B cell (primary cell): Measurements from ENCODE around the gene PTPRO. TPM values are rescaled to one million over a fixed set of nuclear protein-coding genes. Genes with fewer than 3 reads are reported as not detected.

Experiments used
- ATAC-seq: fragments of 200-7000 bp; cut with Tn5 transposase; one replicate; pipeline ENCODE4 v1.10.0; 2021; ENCODE audit warnings: low read depth, mild to moderate bottlenecking, moderate number of reproducible peaks, moderate library complexity
- CTCF ChIA-PET: fragments of 350-600 bp; sonication (Branson Sonifier 250); formaldehyde crosslinking; loops from one replicate; lab custom pipeline; 2021; ENCODE audit warnings: antibody characterized with exemption, inconsistent platforms; lab: Charles Lee
- POLR2A ChIA-PET: fragments of 350-600 bp; sonication (Branson Sonifier 250); formaldehyde crosslinking; loops from one replicate; lab custom pipeline; 2021; ENCODE audit warnings: antibody characterized with exemption; lab: Charles Lee
- DNase-seq: peaks from one replicate; pipeline ENCODE4 v3.0.0; 2013
- H2AFZ ChIP-seq: 2 replicates; pipeline ENCODE4 v1.6.1; 2012; ENCODE audit warnings: mild to moderate bottlenecking, low read depth, low read length; ENCODE audit not compliant: insufficient read depth, poor library complexity, severe bottlenecking
- H3K27ac ChIP-seq, 2 donors: 1 replicate in 1 of 2; 2 replicates in 1 of 2; pipeline ENCODE4 v1.5.1; 2012 to 2013; ENCODE audit warnings: low read length in 2 of 2, mild to moderate bottlenecking in 2 of 2, moderate library complexity in 1 of 2
- H3K27me3 ChIP-seq, 4 experiments: fragments of 200-600 bp in 1 of 4; sonication (generic) in 1 of 4; replicated peaks in 1 of 4; 1 replicate in 2 of 4; 2 replicates in 2 of 4; pipeline versions ENCODE4 v1.6.1 to v1.7.0; 2013 to 2016; ENCODE audit warnings: low read length in 3 of 4, mild to moderate bottlenecking in 2 of 4, mixed read lengths in 1 of 4, moderate library complexity in 1 of 4; ENCODE audit not compliant: insufficient read depth in 4 of 4, control insufficient read depth in 3 of 4; ENCODE audit errors: control extremely low read depth in 1 of 4
- H3K36me3 ChIP-seq, 2 experiments: replicated peaks in 1 of 2; 1 replicate in 1 of 2; 2 replicates in 1 of 2; pipeline versions ENCODE4 v1.6.1 to v1.7.1; 2013; ENCODE audit warnings: low read length in 1 of 2; ENCODE audit not compliant: insufficient read depth in 2 of 2, control insufficient read depth in 1 of 2; ENCODE audit errors: control extremely low read depth in 1 of 2, extremely low read depth in 1 of 2
- H3K4me1 ChIP-seq, 2 donors: fragments of 200-600 bp in 1 of 2; sonication (generic) in 1 of 2; 1 replicate in 1 of 2; 2 replicates in 1 of 2; pipeline versions ENCODE4 v1.5.1 to v1.6.1; 2013 to 2017; ENCODE audit warnings: low read length in 2 of 2; ENCODE audit not compliant: control insufficient read depth in 2 of 2, insufficient read depth in 2 of 2
- H3K4me2 ChIP-seq: replicated peaks from 2 replicates; pipeline ENCODE3; 2012; ENCODE audit warnings: mild to moderate bottlenecking, low read depth, low read length; ENCODE audit not compliant: poor library complexity, severe bottlenecking
- H3K4me3 ChIP-seq, 5 experiments: fragments of 200-600 bp in 1 of 5; sonication (generic) in 1 of 5; 1 replicate in 3 of 5; 2 replicates in 2 of 5; pipeline versions ENCODE4 v1.5.1 to v1.7.0; 2011 to 2016; ENCODE audit warnings: low read length in 4 of 5, mild to moderate bottlenecking in 4 of 5, low read depth in 2 of 5, control low read depth in 1 of 5, moderate library complexity in 1 of 5; ENCODE audit not compliant: insufficient read depth in 1 of 5; ENCODE audit errors: control extremely low read depth in 1 of 5, extremely low read depth in 1 of 5
- H3K79me2 ChIP-seq: fragments of 200-600 bp; sonication (generic); one replicate; pipeline ENCODE4 v1.6.0; 2016; ENCODE audit warnings: low read length; ENCODE audit not compliant: control insufficient read depth, insufficient read depth
- H3K9ac ChIP-seq: fragments of 200-600 bp; sonication (generic); 2 replicates; pipeline ENCODE4 v1.6.1; 2017; ENCODE audit warnings: mild to moderate bottlenecking, low read length, moderate library complexity
- H3K9me3 ChIP-seq, 3 donors: one replicate each; pipeline versions ENCODE4 v1.6.1 to v1.7.1; 2013; ENCODE audit warnings: low read length in 2 of 3; ENCODE audit not compliant: control insufficient read depth in 2 of 3, insufficient read depth in 1 of 3; ENCODE audit errors: control extremely low read depth in 1 of 3
- H4K20me1 ChIP-seq: 2 replicates; pipeline ENCODE4 v1.6.0; 2012; ENCODE audit warnings: mild to moderate bottlenecking, low read length; ENCODE audit not compliant: insufficient read depth, control insufficient read depth, poor library complexity, severe bottlenecking
- H3K27ac Mint-ChIP-seq: one replicate; pipeline ENCODE4 v1.8.0; 2021; ENCODE audit warnings: mixed read lengths
- H3K27me3 Mint-ChIP-seq: one replicate; pipeline ENCODE4 v1.8.0; 2021; ENCODE audit warnings: mixed read lengths
- H3K4me1 Mint-ChIP-seq: one replicate; pipeline ENCODE4 v1.8.0; 2021; ENCODE audit warnings: mixed read lengths
- H3K4me3 Mint-ChIP-seq: one replicate; pipeline ENCODE4 v1.8.0; 2021; ENCODE audit warnings: mixed read lengths
- H3K9me3 Mint-ChIP-seq: one replicate; pipeline ENCODE4 v1.8.0; 2022; ENCODE audit warnings: mixed read lengths; ENCODE audit not compliant: insufficient read depth
- EZH2 ChIP-seq: IDR thresholded peaks from 2 replicates; pipeline ENCODE4 v1.6.1; 2012; ENCODE audit warnings: borderline replicate concordance, low read depth, mild to moderate bottlenecking, moderate library complexity, low read length; ENCODE audit not compliant: insufficient read depth, poor library complexity, severe bottlenecking
- WGBS: methylation state at CpG from one replicate; pipeline ENCODE4 v1.1.5; 2013; ENCODE audit warnings: missing lambda C conversion rate; ENCODE audit not compliant: insufficient coverage; 5-methylcytosine and 5-hydroxymethylcytosine counted together
- intact Hi-C: fragments of 100-400 bp; cut with micrococcal nuclease; formaldehyde crosslinking; loops from one replicate; pipeline ENCODE4 v1.10.0; 2022
- polyA plus RNA-seq: library from polyadenylated mRNA; depleted of rRNA; stranded (reverse); fragments of >200 nt; gene quantifications from 2 replicates; pipeline ENCODE4 v1.2.3, GENCODE V29; 2012
- total RNA-seq, 2 donors: library from RNA; stranded (reverse); fragments of 120-200 nt in 1 of 2; gene quantifications; 1 replicate in 1 of 2; 2 replicates in 1 of 2; pipeline versions ENCODE4 v1.2.3 to v1.2.4, GENCODE V29; 2013 to 2022
- TF ChIP-seq, protein P1 (sequence below): fragments of 200-600 bp; IDR thresholded peaks from one replicate; pipeline ENCODE4 v1.8.0; 2022; ENCODE audit warnings: antibody characterized with exemption, mild to moderate bottlenecking

Gene PTPRO
- total and polyA plus RNA-seq, 2 donors (not counting 1 experiment from before 2014, with no cell fraction given): 23.1 to 23.6 TPM

DNA sequence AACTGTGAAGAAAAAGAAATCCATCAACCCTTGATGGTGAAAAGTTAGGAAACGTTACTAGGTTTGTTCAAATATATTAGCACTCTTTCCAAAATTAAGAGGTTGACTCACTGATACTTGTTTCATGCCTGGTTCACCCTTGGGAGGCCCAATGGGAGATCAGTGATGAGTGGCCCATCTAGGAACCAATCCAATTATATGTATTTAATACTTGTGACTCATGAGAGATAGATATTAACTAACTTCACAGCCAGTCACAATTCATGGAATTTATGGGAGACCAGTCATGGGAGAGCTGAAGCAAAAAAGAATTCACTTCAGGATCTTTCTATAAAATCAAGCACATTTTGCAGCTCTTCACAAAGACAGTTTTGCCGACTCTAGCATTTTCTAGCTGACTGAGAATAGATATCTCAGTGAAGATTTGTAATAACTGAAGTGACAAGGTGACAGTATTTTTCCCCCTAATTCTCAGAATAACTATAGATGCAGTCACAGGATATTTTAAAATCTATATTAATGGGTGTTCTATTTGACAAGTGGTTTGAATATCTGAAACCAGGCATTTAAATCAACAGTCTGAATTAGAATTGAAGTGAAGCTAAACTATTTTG lies 236.7 kb downstream of the PTPRO start:
- no peaks in the 10 kb centered on the region for H3K79me2 ChIP-seq
- H3K36me3 ChIP-seq: peaks cover 8 to 39% of the 10 kb centered on the region in 2 experiments
- ATAC-seq (no peak), DNase-seq (no peak)
- no peaks in the 10 kb centered on the region for H3K9me3 Mint-ChIP-seq
- no peak overlapping the region for H3K4me3 Mint-ChIP-seq
- no peak overlapping the region for H3K27ac ChIP-seq
- H3K4me3 ChIP-seq: no peak overlapping the region
- WGBS: no CpG with 5 or more reads among the region's 2 CpGs
- H3K4me1 Mint-ChIP-seq: peaks cover 18% of the 10 kb centered on the region
- no peak overlapping the region for H3K27ac Mint-ChIP-seq
- no peaks in the 10 kb centered on the region for H3K27me3 ChIP-seq
- H3K4me1 ChIP-seq: peaks cover 2 to 3% of the 10 kb centered on the region in 2 donors
- TF ChIP-seq EZH2: no peak
- TF ChIP-seq, protein P1, sequence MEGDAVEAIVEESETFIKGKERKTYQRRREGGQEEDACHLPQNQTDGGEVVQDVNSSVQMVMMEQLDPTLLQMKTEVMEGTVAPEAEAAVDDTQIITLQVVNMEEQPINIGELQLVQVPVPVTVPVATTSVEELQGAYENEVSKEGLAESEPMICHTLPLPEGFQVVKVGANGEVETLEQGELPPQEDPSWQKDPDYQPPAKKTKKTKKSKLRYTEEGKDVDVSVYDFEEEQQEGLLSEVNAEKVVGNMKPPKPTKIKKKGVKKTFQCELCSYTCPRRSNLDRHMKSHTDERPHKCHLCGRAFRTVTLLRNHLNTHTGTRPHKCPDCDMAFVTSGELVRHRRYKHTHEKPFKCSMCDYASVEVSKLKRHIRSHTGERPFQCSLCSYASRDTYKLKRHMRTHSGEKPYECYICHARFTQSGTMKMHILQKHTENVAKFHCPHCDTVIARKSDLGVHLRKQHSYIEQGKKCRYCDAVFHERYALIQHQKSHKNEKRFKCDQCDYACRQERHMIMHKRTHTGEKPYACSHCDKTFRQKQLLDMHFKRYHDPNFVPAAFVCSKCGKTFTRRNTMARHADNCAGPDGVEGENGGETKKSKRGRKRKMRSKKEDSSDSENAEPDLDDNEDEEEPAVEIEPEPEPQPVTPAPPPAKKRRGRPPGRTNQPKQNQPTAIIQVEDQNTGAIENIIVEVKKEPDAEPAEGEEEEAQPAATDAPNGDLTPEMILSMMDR: no peak
- no peaks in the 10 kb centered on the region for H4K20me1 ChIP-seq
- ChIA-PET CTCF (interaction anchor here (1.0 to 2.9 kb wide), 5 partner anchors 11 to 27 kb away, joined by 4 to 13 read pairs (median 7); no protein-coding TSS in a partner anchor), POLR2A (no interaction called here)
- no peaks in the 10 kb centered on the region for H3K9me3 ChIP-seq
- H3K27me3 Mint-ChIP-seq: no peaks in the 10 kb centered on the region
- no peak overlapping the region for H2AFZ ChIP-seq
- no peak overlapping the region for H3K9ac ChIP-seq
- intact Hi-C loops: no loop called here
- no peak overlapping the region for H3K4me2 ChIP-seq

DNA sequence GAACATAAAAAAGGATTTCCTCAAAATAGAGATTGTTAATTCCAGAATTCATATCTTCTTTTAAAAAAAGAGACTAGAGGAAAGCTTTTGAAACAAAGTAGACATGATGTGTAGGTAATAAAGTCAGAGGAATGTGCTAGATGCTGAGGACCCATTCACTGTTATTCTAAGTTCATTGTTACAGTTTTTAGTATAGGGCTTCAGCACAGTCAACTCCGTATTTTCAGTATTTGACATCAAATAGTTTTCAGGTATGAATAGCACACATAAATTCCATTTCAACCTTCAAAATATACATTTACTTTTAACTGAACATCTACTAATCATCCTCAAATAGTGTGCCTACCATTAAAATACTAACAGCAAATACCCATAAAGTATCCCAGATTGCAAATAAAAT lies 239.1 kb downstream of the PTPRO start:
- no peak overlapping the region for H3K27ac ChIP-seq
- peaks cover 8 to 37% of the 10 kb centered on the region in 2 experiments for H3K36me3 ChIP-seq
- no peaks in the 10 kb centered on the region for H3K9me3 ChIP-seq
- no peak for DNase-seq
- no peak overlapping the region for H3K4me2 ChIP-seq
- H3K4me3 ChIP-seq: no peak overlapping the region
- no peak for ATAC-seq
- intact Hi-C loops: no loop called here
- no peak overlapping the region for H3K27ac Mint-ChIP-seq
- H3K4me3 Mint-ChIP-seq: no peak overlapping the region
- ChIA-PET CTCF (interaction anchor here (1.1 to 4.5 kb wide), 6 partner anchors 9 to 29 kb away, joined by 4 to 20 read pairs (median 7); no protein-coding TSS in a partner anchor), POLR2A (no interaction called here)
- no peaks in the 10 kb centered on the region for H3K27me3 Mint-ChIP-seq
- no peak overlapping the region for H2AFZ ChIP-seq
- no peak for TF ChIP-seq EZH2
- TF ChIP-seq, protein P1: no peak
- no peaks in the 10 kb centered on the region for H3K79me2 ChIP-seq
- H3K27me3 ChIP-seq: no peaks in the 10 kb centered on the region
- H3K4me1 ChIP-seq: peaks cover 3 to 5% of the 10 kb centered on the region in 2 donors
- no peaks in the 10 kb centered on the region for H3K9me3 Mint-ChIP-seq
- no peaks in the 10 kb centered on the region for H4K20me1 ChIP-seq
- peaks cover 22% of the 10 kb centered on the region for H3K4me1 Mint-ChIP-seq
- no CpG with 5 or more reads among the region's 1 CpG for WGBS
- no peak overlapping the region for H3K9ac ChIP-seq
